Measurements from ENCODE around the gene ETFDH.

DNA sequence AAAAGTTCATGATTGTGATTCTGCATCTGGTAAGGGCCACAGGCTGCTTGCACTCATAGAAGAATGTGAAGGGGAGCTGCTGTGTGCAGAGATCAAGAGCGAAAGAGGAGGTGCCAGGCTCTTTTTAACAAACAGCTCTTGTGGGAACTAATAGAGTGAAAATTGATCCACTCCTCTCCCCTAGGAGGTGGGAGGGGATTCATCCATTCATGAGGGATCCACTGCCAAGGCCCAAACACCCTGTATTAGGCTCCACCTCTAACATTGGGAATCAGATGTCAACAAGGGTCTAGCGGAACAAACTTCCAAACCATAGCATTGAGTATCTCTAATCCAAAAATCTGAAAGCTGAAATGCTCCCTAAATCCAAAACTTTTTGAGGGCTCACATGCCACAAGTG lies 67.5 kb downstream of the ETFDH start:
- TF ChIP-seq, protein P1, sequence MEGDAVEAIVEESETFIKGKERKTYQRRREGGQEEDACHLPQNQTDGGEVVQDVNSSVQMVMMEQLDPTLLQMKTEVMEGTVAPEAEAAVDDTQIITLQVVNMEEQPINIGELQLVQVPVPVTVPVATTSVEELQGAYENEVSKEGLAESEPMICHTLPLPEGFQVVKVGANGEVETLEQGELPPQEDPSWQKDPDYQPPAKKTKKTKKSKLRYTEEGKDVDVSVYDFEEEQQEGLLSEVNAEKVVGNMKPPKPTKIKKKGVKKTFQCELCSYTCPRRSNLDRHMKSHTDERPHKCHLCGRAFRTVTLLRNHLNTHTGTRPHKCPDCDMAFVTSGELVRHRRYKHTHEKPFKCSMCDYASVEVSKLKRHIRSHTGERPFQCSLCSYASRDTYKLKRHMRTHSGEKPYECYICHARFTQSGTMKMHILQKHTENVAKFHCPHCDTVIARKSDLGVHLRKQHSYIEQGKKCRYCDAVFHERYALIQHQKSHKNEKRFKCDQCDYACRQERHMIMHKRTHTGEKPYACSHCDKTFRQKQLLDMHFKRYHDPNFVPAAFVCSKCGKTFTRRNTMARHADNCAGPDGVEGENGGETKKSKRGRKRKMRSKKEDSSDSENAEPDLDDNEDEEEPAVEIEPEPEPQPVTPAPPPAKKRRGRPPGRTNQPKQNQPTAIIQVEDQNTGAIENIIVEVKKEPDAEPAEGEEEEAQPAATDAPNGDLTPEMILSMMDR (IDR thresholded peaks at IDR 0.05; ENCODE audit: insufficient read depth, low read length): no peak
- TF ChIP-seq REST (IDR thresholded peaks at IDR 0.05; ENCODE audit: insufficient replicate concordance, low read depth): no peak
